Neural cell (in vitro differentiated cells): ENCODE measurements around the gene MAP3K19.

ENCODE experiments used
- EZH2 ChIP-seq: fragments of 200-600, 300-800 bp; shearing (Covaris generic), sonication (generic); IDR thresholded peaks from 2 replicates; pipeline ENCODE4 v1.6.1; 2014; ENCODE audit warnings: antibody characterized with exemption, low read length, borderline replicate concordance, mild to moderate bottlenecking; ENCODE audit not compliant: insufficient read depth, poor library complexity, severe bottlenecking
- TF ChIP-seq, protein P1 (sequence below): fragments of 450-650 bp; IDR thresholded peaks from 2 replicates; pipeline ENCODE4 v1.5.1; 2014; ENCODE audit warnings: antibody characterized with exemption, mild to moderate bottlenecking, moderate library complexity; ENCODE audit not compliant: poor library complexity, severe bottlenecking

DNA sequence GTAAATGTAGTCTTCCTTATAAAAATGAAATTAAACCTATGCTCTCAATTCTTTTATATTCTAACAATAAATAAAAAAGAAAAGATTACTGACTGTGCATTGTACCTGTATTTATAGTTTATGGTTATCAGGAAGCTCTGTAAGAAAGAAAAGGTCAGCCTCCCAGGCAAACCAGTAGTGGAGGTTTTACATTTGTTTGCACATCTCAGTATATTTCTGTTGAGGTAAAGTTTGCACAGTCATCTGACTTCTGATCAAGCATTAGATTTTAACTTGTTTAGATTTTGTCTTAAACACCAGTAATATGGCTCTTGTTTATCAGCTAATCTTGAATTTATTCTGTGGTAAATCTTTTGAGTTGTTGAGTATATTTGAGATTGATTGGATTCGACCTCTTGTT, 91.5 kb downstream of the MAP3K19 start:
- TF ChIP-seq, protein P1, sequence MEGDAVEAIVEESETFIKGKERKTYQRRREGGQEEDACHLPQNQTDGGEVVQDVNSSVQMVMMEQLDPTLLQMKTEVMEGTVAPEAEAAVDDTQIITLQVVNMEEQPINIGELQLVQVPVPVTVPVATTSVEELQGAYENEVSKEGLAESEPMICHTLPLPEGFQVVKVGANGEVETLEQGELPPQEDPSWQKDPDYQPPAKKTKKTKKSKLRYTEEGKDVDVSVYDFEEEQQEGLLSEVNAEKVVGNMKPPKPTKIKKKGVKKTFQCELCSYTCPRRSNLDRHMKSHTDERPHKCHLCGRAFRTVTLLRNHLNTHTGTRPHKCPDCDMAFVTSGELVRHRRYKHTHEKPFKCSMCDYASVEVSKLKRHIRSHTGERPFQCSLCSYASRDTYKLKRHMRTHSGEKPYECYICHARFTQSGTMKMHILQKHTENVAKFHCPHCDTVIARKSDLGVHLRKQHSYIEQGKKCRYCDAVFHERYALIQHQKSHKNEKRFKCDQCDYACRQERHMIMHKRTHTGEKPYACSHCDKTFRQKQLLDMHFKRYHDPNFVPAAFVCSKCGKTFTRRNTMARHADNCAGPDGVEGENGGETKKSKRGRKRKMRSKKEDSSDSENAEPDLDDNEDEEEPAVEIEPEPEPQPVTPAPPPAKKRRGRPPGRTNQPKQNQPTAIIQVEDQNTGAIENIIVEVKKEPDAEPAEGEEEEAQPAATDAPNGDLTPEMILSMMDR: no peak
- TF ChIP-seq EZH2: no peak
